ENCODE measurements around the gene ARHGEF19. TPM values are rescaled to one million over a fixed set of nuclear protein-coding genes. Genes with fewer than 3 reads are reported as not detected.

Gene ARHGEF19
- total and polyA plus RNA-seq, 3 experiments from 2014 or later, result 6.8 to 12.7 (median 7.8) TPM

- Histone ChIP-seq H3K4me3 (ENCODE audit: low read length) (no peak overlapping the region), H3K27ac (ENCODE audit: low read depth, low read length) (no peak overlapping the region), H3K36me3 (ENCODE audit: insufficient read depth, low read length) (peaks cover 36% of the 10 kb centered on the region), H3K27me3 (ENCODE audit: insufficient read depth, low read length, poor library complexity, severe bottlenecking) (no peaks in the 10 kb centered on the region), H3K9me3 (ENCODE audit: low read length) (no peaks in the 10 kb centered on the region), H3K4me1 (ENCODE audit: insufficient read depth, low read length) (peaks cover 13% of the 10 kb centered on the region)
- Mint-ChIP-seq H3K4me1 (peaks cover 7 to 18% (median 15%) of the 10 kb centered on the region in 3 donors), H3K9me3 (no peaks in the 10 kb centered on the region), H3K36me3 (peaks cover 0 to 87% (median 8%) of the 10 kb centered on the region in 3 donors), H3K4me3 (no peak overlapping the region), H3K27ac (peak overlapping the region in 4 of 8 donors; percentile 8 to 84 (median 64)), H3K27me3 (no peaks in the 10 kb centered on the region)
- DNase-seq, result no peak
- POLR2A ChIA-PET, result no interaction called here
- CTCF ChIA-PET, result no interaction called here
Measured at GRCh38 chr1:16253332-16253922, 41.0 kb upstream of the ARHGEF19 start.

- ChIA-PET CTCF (no interaction called here), POLR2A (no interaction called here)
- no peak for DNase-seq
- Mint-ChIP-seq H3K9me3 (no peaks in the 10 kb centered on the region), H3K4me3 (no peak overlapping the region), H3K27me3 (no peaks in the 10 kb centered on the region), H3K36me3 (peaks cover 0 to 87% (median 8%) of the 10 kb centered on the region in 3 donors), H3K4me1 (peaks cover 7 to 20% (median 16%) of the 10 kb centered on the region in 3 donors), H3K27ac (peak overlapping the region in 5 of 8 donors; percentile 2 to 54 (median 35))
- H3K9me3 ChIP-seq (ENCODE audit: low read length), result no peaks in the 10 kb centered on the region
- no peak overlapping the region for H3K4me3 ChIP-seq (ENCODE audit: low read length)
- no peaks in the 10 kb centered on the region for H3K27me3 ChIP-seq (ENCODE audit: insufficient read depth, low read length, poor library complexity, severe bottlenecking)
- peaks cover 36% of the 10 kb centered on the region for H3K36me3 ChIP-seq (ENCODE audit: insufficient read depth, low read length)
- peaks cover 13% of the 10 kb centered on the region for H3K4me1 ChIP-seq (ENCODE audit: insufficient read depth, low read length)
- no peak overlapping the region for H3K27ac ChIP-seq (ENCODE audit: low read depth, low read length)
Measured at GRCh38 chr1:16252912-16253311, 40.5 kb upstream of the ARHGEF19 start.

DNA sequence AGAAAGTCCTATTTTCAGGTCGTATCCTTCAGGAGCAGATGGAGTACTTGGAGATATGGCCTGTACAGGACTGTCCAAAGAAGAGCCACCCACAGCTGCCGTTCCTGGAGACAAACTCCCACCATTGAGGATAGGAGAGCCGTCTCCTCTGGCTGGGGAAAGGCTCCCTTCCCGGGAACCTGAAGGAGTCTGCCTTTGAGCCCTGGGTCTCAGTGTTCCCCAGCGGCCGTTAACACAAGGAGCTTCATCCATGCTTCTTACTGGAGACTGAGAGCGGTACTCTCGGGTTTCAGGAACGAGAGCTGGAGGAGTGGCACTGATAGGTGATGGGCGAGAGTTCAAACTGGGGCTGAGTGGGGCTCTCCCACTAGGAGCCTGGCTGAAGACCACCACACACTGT lies 38.9 kb upstream of the ARHGEF19 start:
- Mint-ChIP-seq H3K4me3 (no peak overlapping the region), H3K36me3 (peaks cover 0 to 86% (median 8%) of the 10 kb centered on the region in 3 donors), H3K27ac (peak overlapping the region in 3 of 8 donors; percentile 6 to 74 (median 8)), H3K27me3 (no peaks in the 10 kb centered on the region), H3K9me3 (no peaks in the 10 kb centered on the region), H3K4me1 (peaks cover 7 to 20% (median 16%) of the 10 kb centered on the region in 3 donors)
- H3K27me3 ChIP-seq (ENCODE audit: insufficient read depth, low read length, poor library complexity, severe bottlenecking), result no peaks in the 10 kb centered on the region
- ChIA-PET POLR2A (no interaction called here), CTCF (interaction anchor here (1.2 kb wide), 1 partner anchor 169 kb away, joined by 3 read pairs; no protein-coding TSS in a partner anchor)
- peaks cover 13% of the 10 kb centered on the region for H3K4me1 ChIP-seq (ENCODE audit: insufficient read depth, low read length)
- peaks cover 36% of the 10 kb centered on the region for H3K36me3 ChIP-seq (ENCODE audit: insufficient read depth, low read length)
- H3K27ac ChIP-seq (ENCODE audit: low read depth, low read length), result no peak overlapping the region
- no peak overlapping the region for H3K4me3 ChIP-seq (ENCODE audit: low read length)
- no peaks in the 10 kb centered on the region for H3K9me3 ChIP-seq (ENCODE audit: low read length)
- no peak for DNase-seq

DNA sequence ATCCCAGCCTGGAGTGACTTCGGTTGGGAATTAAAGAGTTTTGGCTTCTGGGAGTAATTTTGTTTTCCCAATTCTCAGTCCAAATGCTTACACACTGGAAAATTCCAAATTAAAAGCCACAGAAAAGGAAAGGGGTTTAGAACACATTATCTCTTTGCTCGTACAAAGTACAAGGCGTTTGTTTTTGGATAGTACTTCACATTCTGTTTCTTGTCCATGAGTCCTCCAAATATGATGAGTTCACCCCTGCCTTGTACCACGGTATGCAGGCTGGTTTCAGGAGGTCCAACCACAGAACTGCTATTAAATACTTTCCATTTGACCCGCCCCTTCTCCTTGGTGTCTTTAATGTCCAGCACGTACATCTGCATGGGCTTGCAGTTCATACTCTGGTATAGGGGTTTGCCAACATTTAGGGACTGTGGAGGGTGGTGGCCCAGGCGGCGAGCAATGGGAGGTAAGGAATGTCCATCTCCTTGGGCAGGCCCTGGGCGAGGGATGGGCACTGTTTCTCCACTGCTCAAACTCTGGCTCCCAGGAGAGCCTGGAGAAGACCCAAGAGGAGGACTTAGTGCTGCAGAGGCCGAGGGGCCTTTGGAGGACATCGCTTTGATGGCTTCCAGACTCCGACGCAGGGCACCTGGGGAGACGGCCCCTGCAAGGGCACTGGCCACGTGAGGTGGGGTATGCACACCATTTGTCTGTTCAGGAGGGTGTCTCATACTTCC lies 38.2 kb upstream of the ARHGEF19 start:
- H3K4me3 ChIP-seq (ENCODE audit: low read length), result no peak overlapping the region
- H3K4me1 ChIP-seq (ENCODE audit: insufficient read depth, low read length), result peaks cover 13% of the 10 kb centered on the region
- H3K9me3 ChIP-seq (ENCODE audit: low read length), result no peaks in the 10 kb centered on the region
- H3K36me3 ChIP-seq (ENCODE audit: insufficient read depth, low read length), result peaks cover 33% of the 10 kb centered on the region
- Mint-ChIP-seq H3K27ac (peak overlapping the region in 2 of 8 donors; percentile 32 to 35), H3K27me3 (no peaks in the 10 kb centered on the region), H3K36me3 (peaks cover 0 to 84% (median 8%) of the 10 kb centered on the region in 3 donors), H3K4me3 (no peak overlapping the region), H3K9me3 (no peaks in the 10 kb centered on the region), H3K4me1 (peaks cover 7 to 20% (median 16%) of the 10 kb centered on the region in 3 donors)
- no peaks in the 10 kb centered on the region for H3K27me3 ChIP-seq (ENCODE audit: insufficient read depth, low read length, poor library complexity, severe bottlenecking)
- ChIA-PET POLR2A (no interaction called here), CTCF (no interaction called here)
- no peak overlapping the region for H3K27ac ChIP-seq (ENCODE audit: low read depth, low read length)
- DNase-seq, result no peak

GRCh38 chr1:16249596-16250241 lies 37.3 kb upstream of the ARHGEF19 start:
- Histone ChIP-seq H3K36me3 (ENCODE audit: insufficient read depth, low read length) (peaks cover 24% of the 10 kb centered on the region), H3K9me3 (ENCODE audit: low read length) (no peaks in the 10 kb centered on the region), H3K4me1 (ENCODE audit: insufficient read depth, low read length) (peaks cover 13% of the 10 kb centered on the region), H3K4me3 (ENCODE audit: low read length) (no peak overlapping the region), H3K27me3 (ENCODE audit: insufficient read depth, low read length, poor library complexity, severe bottlenecking) (no peaks in the 10 kb centered on the region), H3K27ac (ENCODE audit: low read depth, low read length) (peak overlapping the region; percentile 35)
- ChIA-PET POLR2A (no interaction called here), CTCF (no interaction called here)
- no peak for DNase-seq
- Mint-ChIP-seq H3K9me3 (no peaks in the 10 kb centered on the region), H3K4me1 (peaks cover 5 to 20% (median 16%) of the 10 kb centered on the region in 3 donors), H3K36me3 (peaks cover 0 to 75% (median 6%) of the 10 kb centered on the region in 3 donors), H3K27ac (peak overlapping the region; percentile 26 to 75 (median 46)), H3K27me3 (no peaks in the 10 kb centered on the region), H3K4me3 (no peak overlapping the region)

- Mint-ChIP-seq H3K27ac (peak overlapping the region; percentile 15 to 87 (median 60)), H3K4me3 (no peak overlapping the region), H3K4me1 (peaks cover 8 to 20% (median 20%) of the 10 kb centered on the region in 3 donors), H3K9me3 (no peaks in the 10 kb centered on the region), H3K36me3 (peaks cover 0 to 66% (median 6%) of the 10 kb centered on the region in 3 donors), H3K27me3 (no peaks in the 10 kb centered on the region)
- peak overlapping the region; percentile 35 for H3K27ac ChIP-seq (ENCODE audit: low read depth, low read length)
- no peaks in the 10 kb centered on the region for H3K27me3 ChIP-seq (ENCODE audit: insufficient read depth, low read length, poor library complexity, severe bottlenecking)
- ChIA-PET POLR2A (no interaction called here), CTCF (no interaction called here)
- no peak for DNase-seq
- peaks cover 18% of the 10 kb centered on the region for H3K4me1 ChIP-seq (ENCODE audit: insufficient read depth, low read length)
- H3K4me3 ChIP-seq (ENCODE audit: low read length), result no peak overlapping the region
- no peaks in the 10 kb centered on the region for H3K9me3 ChIP-seq (ENCODE audit: low read length)
- peaks cover 17% of the 10 kb centered on the region for H3K36me3 ChIP-seq (ENCODE audit: insufficient read depth, low read length)
Measured at GRCh38 chr1:16248603-16249516, 36.4 kb upstream of the ARHGEF19 start.

DNA sequence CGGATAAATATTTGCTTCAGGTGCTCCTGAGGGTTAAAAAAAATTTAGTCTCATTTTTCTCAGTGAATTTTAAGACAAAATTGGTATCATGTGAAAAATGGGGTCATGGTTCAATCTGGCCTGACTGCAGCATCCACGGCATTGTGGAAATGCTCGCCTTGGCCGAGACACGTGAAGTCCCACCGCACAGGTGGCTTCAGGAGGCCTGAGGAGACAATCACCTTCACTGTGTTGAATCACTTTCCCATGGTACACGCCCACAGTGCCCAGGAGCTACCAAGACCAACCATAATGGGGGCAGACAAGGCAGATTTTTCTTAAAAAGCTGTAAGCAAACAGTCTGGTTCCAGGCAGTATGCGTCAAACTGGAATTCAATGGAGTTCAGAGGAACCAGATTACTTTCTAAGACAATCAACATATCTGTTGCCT lies 35.6 kb upstream of the ARHGEF19 start:
- Histone ChIP-seq H3K27ac (ENCODE audit: low read depth, low read length) (peak overlapping the region; percentile 11), H3K4me1 (ENCODE audit: insufficient read depth, low read length) (peaks cover 18% of the 10 kb centered on the region), H3K4me3 (ENCODE audit: low read length) (no peak overlapping the region), H3K36me3 (ENCODE audit: insufficient read depth, low read length) (peaks cover 12% of the 10 kb centered on the region), H3K27me3 (ENCODE audit: insufficient read depth, low read length, poor library complexity, severe bottlenecking) (no peaks in the 10 kb centered on the region), H3K9me3 (ENCODE audit: low read length) (no peaks in the 10 kb centered on the region)
- Mint-ChIP-seq H3K27ac (peak overlapping the region in 4 of 8 donors; percentile 52 to 74 (median 64)), H3K9me3 (no peaks in the 10 kb centered on the region), H3K4me3 (no peak overlapping the region), H3K27me3 (no peaks in the 10 kb centered on the region), H3K4me1 (peaks cover 8 to 20% (median 20%) of the 10 kb centered on the region in 3 donors), H3K36me3 (peaks cover 0 to 58% (median 6%) of the 10 kb centered on the region in 3 donors)
- ChIA-PET POLR2A (no interaction called here), CTCF (interaction anchor here (1.5 kb wide), 1 partner anchor 169 kb away, joined by 4 read pairs; no protein-coding TSS in a partner anchor)
- DNase-seq, result no peak

All from CD8-positive, alpha-beta memory T cell (primary cell).